ENCODE data around the gene SOD2.
"Not testable (repeated sequence)": the region's sequence is repeated elsewhere in the genome, so short reads cannot be mapped to it uniquely, and the experiment has no call there.

SOD2 gene

DNA sequence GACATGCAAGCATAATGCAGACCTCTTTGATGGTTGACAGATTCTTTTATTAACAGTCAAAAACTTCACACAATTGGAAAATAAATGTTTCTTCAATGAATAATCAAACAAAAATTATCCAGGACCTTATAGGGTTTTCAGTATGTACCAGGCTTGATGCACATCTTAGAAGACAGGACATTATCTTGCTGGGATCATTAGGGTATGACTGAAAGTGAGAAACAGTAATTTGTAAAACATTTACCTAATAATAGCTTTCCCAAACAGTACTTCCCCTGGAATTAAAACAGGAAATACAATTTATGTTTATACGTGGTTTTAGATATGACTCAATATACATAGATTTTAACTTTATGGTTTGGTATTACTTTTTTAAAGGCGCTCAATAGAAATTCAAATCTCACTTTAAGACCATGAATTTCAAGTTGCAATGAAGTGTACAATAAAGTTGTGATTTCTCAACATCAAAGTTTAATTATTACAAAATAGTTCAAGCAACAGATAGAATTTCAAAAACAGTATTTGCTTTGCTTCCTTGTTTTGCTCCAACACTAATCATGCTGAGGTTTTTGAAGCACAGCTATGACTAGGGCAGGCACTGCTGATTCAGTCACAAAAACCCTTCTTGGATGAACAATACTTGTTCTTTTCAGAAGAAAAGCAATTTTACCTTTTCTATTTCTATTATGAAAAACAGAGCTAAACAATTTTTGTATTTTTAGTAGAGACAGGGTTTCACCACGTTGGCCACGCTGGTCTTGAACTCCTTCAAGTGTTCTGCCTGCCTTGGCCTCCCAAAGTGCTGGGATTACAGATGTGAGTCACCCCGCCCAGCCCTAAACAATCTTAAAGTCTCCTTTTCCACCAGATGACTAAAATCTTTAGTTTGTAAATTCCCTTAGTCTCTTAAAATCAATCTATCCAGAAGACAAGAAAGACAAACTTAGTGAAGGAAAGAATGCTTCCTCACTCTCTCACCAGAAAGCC, 13.7 kb downstream of the SOD2 start:
- no peak for DNase-seq (ENCODE audit: extremely low read depth, low read depth)

DNA sequence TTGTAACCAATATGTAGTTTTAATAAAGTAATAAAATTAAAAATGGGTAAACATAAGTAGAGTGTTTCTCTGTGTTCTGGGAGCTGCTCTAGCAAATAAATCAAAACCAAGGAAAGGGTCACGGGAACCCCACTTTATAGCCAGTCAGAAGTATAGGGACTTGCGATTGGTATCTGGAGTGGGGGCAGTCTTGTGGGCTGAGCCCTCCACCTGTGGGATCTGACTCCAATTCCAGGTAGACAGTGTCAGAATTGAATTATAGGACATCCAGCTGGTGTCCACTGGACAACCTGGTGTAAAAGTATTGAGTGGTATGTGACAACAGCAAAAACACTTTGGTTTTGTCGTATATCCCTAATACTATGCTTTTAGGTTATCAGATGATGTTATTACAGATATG, 14.5 kb downstream of the SOD2 start:
- DNase-seq (ENCODE audit: extremely low read depth, low read depth): no peak
- TF ChIP-seq, protein P1, sequence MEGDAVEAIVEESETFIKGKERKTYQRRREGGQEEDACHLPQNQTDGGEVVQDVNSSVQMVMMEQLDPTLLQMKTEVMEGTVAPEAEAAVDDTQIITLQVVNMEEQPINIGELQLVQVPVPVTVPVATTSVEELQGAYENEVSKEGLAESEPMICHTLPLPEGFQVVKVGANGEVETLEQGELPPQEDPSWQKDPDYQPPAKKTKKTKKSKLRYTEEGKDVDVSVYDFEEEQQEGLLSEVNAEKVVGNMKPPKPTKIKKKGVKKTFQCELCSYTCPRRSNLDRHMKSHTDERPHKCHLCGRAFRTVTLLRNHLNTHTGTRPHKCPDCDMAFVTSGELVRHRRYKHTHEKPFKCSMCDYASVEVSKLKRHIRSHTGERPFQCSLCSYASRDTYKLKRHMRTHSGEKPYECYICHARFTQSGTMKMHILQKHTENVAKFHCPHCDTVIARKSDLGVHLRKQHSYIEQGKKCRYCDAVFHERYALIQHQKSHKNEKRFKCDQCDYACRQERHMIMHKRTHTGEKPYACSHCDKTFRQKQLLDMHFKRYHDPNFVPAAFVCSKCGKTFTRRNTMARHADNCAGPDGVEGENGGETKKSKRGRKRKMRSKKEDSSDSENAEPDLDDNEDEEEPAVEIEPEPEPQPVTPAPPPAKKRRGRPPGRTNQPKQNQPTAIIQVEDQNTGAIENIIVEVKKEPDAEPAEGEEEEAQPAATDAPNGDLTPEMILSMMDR (IDR thresholded peaks at IDR 0.05; ENCODE audit: low read depth, low read length): no peak

More for the DNA sequence above, 13.7 kb downstream of the SOD2 start:
- TF ChIP-seq, protein P1 (IDR thresholded peaks at IDR 0.05; ENCODE audit: low read depth, low read length): no peak

DNA sequence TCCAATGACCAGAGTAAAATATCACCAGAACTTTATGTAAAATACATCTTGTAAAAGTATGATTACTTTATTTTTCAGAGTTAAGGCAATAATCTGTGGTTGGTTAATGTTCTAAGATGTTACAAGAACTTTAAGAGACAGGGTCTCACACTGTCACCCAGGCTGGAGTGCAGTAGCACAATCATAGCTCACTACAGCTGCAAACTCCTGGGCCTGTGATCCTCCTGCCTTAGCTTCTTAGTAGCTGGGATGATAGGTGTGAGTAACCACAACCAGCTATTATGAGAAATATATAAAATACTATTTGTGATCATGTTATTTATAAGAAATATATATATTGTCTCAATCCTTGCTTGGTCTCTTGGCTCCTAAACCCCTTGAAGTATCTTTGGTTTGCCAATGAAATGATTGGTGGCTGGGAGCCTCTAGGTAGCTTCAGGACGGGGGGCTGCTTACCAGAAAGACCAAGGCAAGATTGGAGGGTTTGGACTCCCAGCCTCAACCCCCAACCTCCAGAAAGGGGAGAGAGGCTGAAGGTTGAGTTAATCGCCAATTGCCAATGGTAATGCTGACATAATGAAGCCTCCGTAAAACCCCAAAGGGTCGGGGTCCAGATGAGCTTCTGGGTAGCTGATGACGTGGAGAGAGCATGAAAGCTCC, 15.4 kb downstream of the SOD2 start:
- TF ChIP-seq, protein P1 (IDR thresholded peaks at IDR 0.05; ENCODE audit: low read depth, low read length): no peak
- DNase-seq (ENCODE audit: extremely low read depth, low read depth): no peak

DNA sequence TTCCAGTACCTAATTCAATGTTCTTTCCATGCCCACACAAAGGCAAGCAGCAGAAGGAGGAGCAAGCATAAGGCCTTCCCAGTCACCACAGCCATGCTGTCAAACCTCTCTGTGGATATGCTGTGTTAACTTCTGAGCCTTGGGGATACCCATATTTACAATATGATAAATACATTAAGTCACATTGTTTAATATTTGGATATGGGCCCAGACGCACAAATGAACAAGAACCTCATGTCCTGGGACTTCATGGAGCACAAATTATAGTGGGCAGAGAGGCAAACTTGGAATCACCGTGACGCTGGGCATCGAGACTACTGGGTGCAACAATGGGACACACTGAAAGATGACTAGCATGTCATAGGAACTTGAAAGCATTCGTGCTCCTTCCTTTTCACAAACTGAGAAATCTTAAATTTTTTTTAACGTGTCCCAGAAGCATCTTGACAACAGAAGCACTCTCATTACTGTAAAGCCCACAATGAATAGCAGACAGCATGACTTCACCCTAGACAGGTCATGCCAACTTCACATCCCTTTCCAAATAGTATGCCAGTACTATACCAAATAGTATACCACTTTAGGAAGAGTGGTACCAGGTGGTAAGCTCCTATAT, 16.0 kb downstream of the SOD2 start:
- TF ChIP-seq, protein P1 (IDR thresholded peaks at IDR 0.05; ENCODE audit: low read depth, low read length): no peak
- no peak for DNase-seq (ENCODE audit: extremely low read depth, low read depth)

DNA sequence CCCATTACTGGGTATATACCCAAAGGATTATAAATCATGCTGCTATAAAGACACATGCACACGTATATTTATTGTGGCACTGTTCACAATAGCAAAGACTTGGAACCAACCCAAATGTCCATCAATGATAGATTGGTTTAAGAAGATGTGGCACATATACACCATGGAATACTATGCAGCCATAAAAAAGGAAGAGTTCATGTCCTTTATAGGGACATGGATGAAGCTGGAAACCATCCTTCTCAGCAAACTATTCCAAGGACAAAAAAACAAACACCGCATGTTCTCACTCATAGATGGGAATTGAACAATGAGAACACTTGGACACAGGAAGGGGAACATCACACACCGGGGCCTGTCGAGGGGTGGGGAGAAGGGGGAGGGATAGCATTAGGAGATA, 16.8 kb downstream of the SOD2 start:
- DNase-seq (ENCODE audit: extremely low read depth, low read depth): not testable (repeated sequence)

DNA sequence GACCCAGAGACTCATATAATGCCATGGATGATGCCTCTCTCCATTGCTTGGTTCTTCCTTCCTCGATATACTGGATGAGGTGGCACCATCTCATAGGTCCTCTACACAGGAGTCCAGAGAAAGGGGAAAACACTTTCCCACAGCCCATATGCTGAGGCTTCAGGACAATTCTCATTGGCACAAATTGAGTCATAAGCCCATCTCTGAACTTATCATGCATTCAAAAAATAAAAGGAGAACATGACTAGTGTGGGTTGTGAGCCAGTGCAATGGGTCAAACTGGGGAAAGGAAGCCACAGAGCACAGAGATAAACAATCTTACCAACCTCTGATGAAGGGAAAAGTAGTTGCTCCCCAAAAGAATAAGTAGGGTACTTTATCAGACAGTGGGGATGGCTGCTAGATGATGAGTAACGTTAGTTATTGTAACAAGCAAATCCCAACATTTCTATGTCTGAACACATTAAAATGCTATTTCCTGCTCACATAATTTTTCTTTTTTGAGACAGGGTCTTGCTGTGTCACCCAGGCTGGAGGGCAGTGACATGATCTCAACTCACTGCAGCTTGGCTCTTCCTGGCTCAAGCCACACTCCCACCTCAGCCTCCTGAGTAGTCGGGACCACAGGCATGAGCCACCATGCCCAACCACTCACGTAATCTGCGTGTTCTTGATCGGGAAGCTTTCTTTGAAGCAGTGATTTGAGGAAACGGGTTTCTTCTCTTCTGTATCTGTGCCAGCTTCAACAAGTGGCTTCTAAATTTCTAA, 27.0 kb downstream of the SOD2 start:
- TF ChIP-seq, protein P1 (IDR thresholded peaks at IDR 0.05; ENCODE audit: low read depth, low read length): no peak
- no peak for DNase-seq (ENCODE audit: extremely low read depth, low read depth)

DNA sequence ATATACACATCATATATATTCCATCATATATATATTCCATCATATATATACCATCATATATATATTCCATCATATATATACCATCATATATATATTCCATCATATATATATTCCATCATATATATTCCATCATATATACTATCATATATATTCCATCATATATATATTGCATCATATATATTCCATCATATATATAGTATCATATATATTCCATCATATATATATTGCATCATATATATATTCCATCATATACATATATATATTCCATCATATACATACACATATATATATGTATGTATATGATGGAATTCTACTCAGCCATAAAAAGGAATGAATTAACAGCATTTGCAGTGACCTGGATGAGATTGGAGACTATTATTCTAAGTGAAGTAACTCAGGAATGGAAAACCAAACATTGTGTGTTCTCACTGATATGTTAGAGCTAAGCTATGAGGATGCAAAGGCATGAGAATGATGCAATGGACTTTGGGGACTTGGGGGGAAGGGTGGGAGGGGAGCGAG, 29.6 kb downstream of the SOD2 start:
- DNase-seq (ENCODE audit: extremely low read depth, low read depth): not testable (repeated sequence)

DNA sequence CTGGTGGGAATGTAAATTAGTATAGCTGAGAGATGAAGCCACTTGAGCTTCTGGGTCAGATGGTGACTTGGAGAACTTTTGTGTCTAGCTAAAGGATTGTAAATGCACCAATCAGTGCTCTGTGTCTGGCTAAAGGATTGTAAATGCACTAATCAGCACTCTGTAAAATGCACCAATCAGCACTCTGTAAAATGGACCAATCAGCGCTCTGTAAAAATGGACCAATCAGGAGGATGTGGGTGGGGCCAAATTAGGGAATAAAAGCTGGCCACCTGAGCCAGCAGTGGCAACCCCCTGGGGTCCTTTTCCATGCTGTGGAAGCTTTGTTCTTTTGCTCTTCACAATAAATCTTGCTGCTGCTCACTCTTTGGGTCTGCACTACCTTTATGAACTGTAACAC, 31.1 kb downstream of the SOD2 start:
- DNase-seq (ENCODE audit: extremely low read depth, low read depth): not testable (repeated sequence)

Measured in AG09319 (cell line).